OCI-LY1 (cell line): ENCODE measurements around the gene SGPP2.

Experiments
- H2AFZ ChIP-seq: fragments of 200-600 bp; sonication (generic), shearing (Covaris generic); 2 replicates; pipeline ENCODE4 v1.6.0; 2014; ENCODE audit warnings: antibody characterized with exemption, mild to moderate bottlenecking, low read length
- H3F3A ChIP-seq: fragments of 200-600 bp; sonication (generic), shearing (Covaris generic); 2 replicates; pipeline ENCODE4 v1.6.0; 2014; ENCODE audit warnings: mild to moderate bottlenecking, antibody characterized with exemption, low read length, moderate library complexity; ENCODE audit not compliant: insufficient read depth
- H3K27ac ChIP-seq: fragments of 200-600 bp; sonication (generic); 2 replicates; pipeline ENCODE4 v1.5.1; 2014; ENCODE audit warnings: low read length, mixed run types, mild to moderate bottlenecking, low read depth; ENCODE audit not compliant: poor library complexity, severe bottlenecking
- H3K27me3 ChIP-seq: fragments of 200-600 bp; sonication (generic); 2 replicates; pipeline ENCODE4 v1.6.0; 2014; ENCODE audit warnings: antibody characterized with exemption, mild to moderate bottlenecking, low read length, moderate library complexity; ENCODE audit not compliant: insufficient read depth
- H3K36me3 ChIP-seq: fragments of 200-600 bp; sonication (generic); 2 replicates; pipeline ENCODE4 v1.6.1; 2014; ENCODE audit warnings: mild to moderate bottlenecking, antibody characterized with exemption, low read length, moderate library complexity, mixed read lengths; ENCODE audit not compliant: insufficient read depth
- H3K4me1 ChIP-seq: fragments of 200-600 bp; sonication (generic); 2 replicates; pipeline ENCODE4 v1.5.1; 2014; ENCODE audit warnings: mild to moderate bottlenecking, low read length, moderate library complexity; ENCODE audit not compliant: insufficient read depth, severe bottlenecking
- H3K4me2 ChIP-seq: fragments of 200-600 bp; sonication (generic), shearing (Covaris generic); 2 replicates; pipeline ENCODE4 v1.6.1; 2014; ENCODE audit warnings: low read length
- H3K4me3 ChIP-seq: fragments of 200-600 bp; sonication (generic); 2 replicates; pipeline ENCODE4 v1.5.1; 2014; ENCODE audit warnings: low read length, low read depth, mild to moderate bottlenecking, mixed read lengths; ENCODE audit not compliant: poor library complexity, severe bottlenecking
- H3K79me2 ChIP-seq: fragments of 200-600 bp; shearing (Covaris generic); 2 replicates; pipeline ENCODE4 v1.6.1; 2016; ENCODE audit warnings: mixed run types, low read length, mixed read lengths; ENCODE audit not compliant: insufficient read depth
- H3K9ac ChIP-seq: fragments of 200-600 bp; sonication (generic), shearing (Covaris generic); 2 replicates; pipeline ENCODE4 v1.6.1; 2014; ENCODE audit warnings: mild to moderate bottlenecking, low read length, mixed read lengths
- H3K9me2 ChIP-seq: fragments of 200-600 bp; sonication (generic), shearing (Covaris generic); 2 replicates; pipeline ENCODE4 v1.6.1; 2014; ENCODE audit warnings: low read depth, mild to moderate bottlenecking, low read length, mixed read lengths
- H3K9me3 ChIP-seq: fragments of 200-600 bp; shearing (Covaris generic); 2 replicates; pipeline ENCODE4 v1.6.1; 2014; ENCODE audit warnings: low read length, mixed read lengths
- H4K20me1 ChIP-seq: fragments of 200-600 bp; sonication (generic), shearing (Covaris generic); 2 replicates; pipeline ENCODE4 v1.6.0; 2016; ENCODE audit warnings: mild to moderate bottlenecking, low read length; ENCODE audit not compliant: insufficient read depth
- CTCF ChIP-seq: fragments of 200-600 bp; sonication (generic), shearing (Covaris generic); IDR thresholded peaks from 2 replicates; pipeline ENCODE4 v1.5.1; 2017; ENCODE audit warnings: mild to moderate bottlenecking, antibody characterized with exemption, low read length, moderate library complexity, mixed read lengths
- EZH2 ChIP-seq: fragments of 200-600 bp; sonication (generic), shearing (Covaris generic); IDR thresholded peaks from 2 replicates; pipeline ENCODE4 v1.8.0; 2017; ENCODE audit warnings: borderline replicate concordance, mixed run types, mild to moderate bottlenecking, antibody characterized with exemption, low read length, moderate library complexity, mixed read lengths

Gene SGPP2

GRCh38 chr2:222595581-222595980, 171.2 kb downstream of the SGPP2 start:
- TF ChIP-seq EZH2 (no peak), CTCF (no peak)
- Histone ChIP-seq H3K36me3 (peaks cover 89% of the 10 kb centered on the region), H3K9ac (no peak overlapping the region), H3K4me2 (no peak overlapping the region), H4K20me1 (no peaks in the 10 kb centered on the region), H3F3A (no peaks in the 10 kb centered on the region), H2AFZ (no peak overlapping the region), H3K27ac (no peak overlapping the region), H3K4me3 (no peak overlapping the region), H3K27me3 (no peaks in the 10 kb centered on the region), H3K79me2 (peaks cover 1% of the 10 kb centered on the region; the same call in 1 of the 2 replicates), H3K9me3 (no peaks in the 10 kb centered on the region), H3K9me2 (no peaks in the 10 kb centered on the region), H3K4me1 (no peaks in the 10 kb centered on the region)

- Histone ChIP-seq H3K4me1 (no peaks in the 10 kb centered on the region), H3K79me2 (peaks cover 4% of the 10 kb centered on the region; the same call in 1 of the 2 replicates), H4K20me1 (no peaks in the 10 kb centered on the region), H3K27me3 (no peaks in the 10 kb centered on the region), H3K4me3 (no peak overlapping the region), H2AFZ (no peak overlapping the region), H3F3A (no peaks in the 10 kb centered on the region), H3K4me2 (no peak overlapping the region), H3K9me3 (no peaks in the 10 kb centered on the region), H3K9ac (no peak overlapping the region), H3K36me3 (peaks cover 73% of the 10 kb centered on the region), H3K27ac (no peak overlapping the region), H3K9me2 (no peaks in the 10 kb centered on the region)
- no peak for TF ChIP-seq CTCF
- TF ChIP-seq EZH2 = no peak
Observed at GRCh38 chr2:222598611-222599010, 174.3 kb downstream of the SGPP2 start.

GRCh38 chr2:222603501-222603900, 179.2 kb downstream of the SGPP2 start:
- no peaks in the 10 kb centered on the region for H3K9me2 ChIP-seq
- H3K79me2 ChIP-seq = peaks cover 4% of the 10 kb centered on the region; the same call in 1 of the 2 replicates
- H3K9me3 ChIP-seq = no peaks in the 10 kb centered on the region
- H3K4me2 ChIP-seq = no peak overlapping the region
- no peak overlapping the region for H3K27ac ChIP-seq
- no peak overlapping the region for H2AFZ ChIP-seq
- H3K4me1 ChIP-seq = no peaks in the 10 kb centered on the region
- no peak overlapping the region for H3K4me3 ChIP-seq
- peaks cover 76% of the 10 kb centered on the region for H3K36me3 ChIP-seq
- H3K9ac ChIP-seq = no peak overlapping the region
- no peak for TF ChIP-seq EZH2
- no peak for TF ChIP-seq CTCF
- no peaks in the 10 kb centered on the region for H4K20me1 ChIP-seq
- no peaks in the 10 kb centered on the region; the same call in 1 of the 2 replicates for H3F3A ChIP-seq
- H3K27me3 ChIP-seq = no peaks in the 10 kb centered on the region
